Left lung (tissue), 10 donors: ENCODE results near the gene RRP9. TPM values are rescaled to one million over a fixed set of nuclear protein-coding genes. Genes with fewer than 3 reads are reported as not detected.

ENCODE experiments used
- ATAC-seq: fragments of 200-7000 bp; cut with Tn5 transposase; one replicate; pipeline ENCODE4 v1.9.1; 2020; ENCODE audit warnings: moderate library complexity
- DNase-seq, 4 donors: peaks; one replicate each; pipeline ENCODE4 v3.0.0-alpha.2; 2013 to 2020
- H3K27ac ChIP-seq, 2 donors: fragments of 200-600 bp; sonication (generic) in 1 of 2; one replicate each; pipeline versions ENCODE4 v1.5.0 to v1.8.0; 2020 to 2021
- H3K27me3 ChIP-seq, 2 donors: fragments of 200-600 bp; sonication (generic) in 1 of 2; one replicate each; pipeline versions ENCODE4 v1.5.0 to v1.8.0; 2020 to 2021
- H3K36me3 ChIP-seq, 2 donors: fragments of 200-600 bp; sonication (generic) in 1 of 2; one replicate each; pipeline versions ENCODE4 v1.5.0 to v1.8.0; 2020 to 2021
- H3K4me1 ChIP-seq, 2 donors: fragments of 200-600 bp; one replicate each; pipeline ENCODE4 v1.8.0; 2021
- H3K4me3 ChIP-seq, 2 donors: fragments of 200-600 bp; sonication (generic) in 1 of 2; one replicate each; pipeline versions ENCODE4 v1.5.0 to v1.8.0; 2020 to 2021; ENCODE audit warnings: mild to moderate bottlenecking in 1 of 2
- H3K9me3 ChIP-seq, 2 donors: fragments of 200-600 bp; sonication (generic) in 1 of 2; one replicate each; pipeline versions ENCODE4 v1.5.0 to v1.8.0; 2020 to 2021
- CTCF ChIP-seq, 2 donors: fragments of 200-600 bp; sonication (generic) in 1 of 2; IDR thresholded peaks; one replicate each; pipeline versions ENCODE4 v1.5.0 to v1.8.0; 2021; ENCODE audit warnings: antibody characterized with exemption in 2 of 2
- intact Hi-C, 2 donors: fragments of 100-400 bp; cut with DNase I; formaldehyde crosslinking; loops; one replicate each; pipeline versions ENCODE4 v1.11.2 to v1.14.2; 2022
- polyA plus RNA-seq, 6 donors: library from polyadenylated mRNA; unstranded; fragments of 120-200 nt; gene quantifications; one replicate each; pipeline ENCODE4 v1.2.1, GENCODE V29; 2013; ENCODE audit not compliant: insufficient read length in 6 of 6
- total RNA-seq, 2 donors: library from RNA; stranded (reverse); fragmentation: NEBNext Ultra II Directional; extraction: Animal tissue kit (Norgen Biotek cat#: 25700); gene quantifications; one replicate each; pipeline ENCODE4 v1.2.1, GENCODE V29; 2021
- donor health status: DM: no; HTN: yes; CAD: no.
- donor health status: DM: no; HTN: no; CAD: no.

The RRP9 gene
- total and polyA plus RNA-seq, 8 donors = 14.5 to 25.7 (median 19.1) TPM

- no peak for ATAC-seq
- intact Hi-C loops = no loop called here
Measured at GRCh38 chr3:51950899-51951298, 9.2 kb upstream of the RRP9 start.

GRCh38 chr3:51949121-51949520 is 7.4 kb upstream of the RRP9 start:
- intact Hi-C loops = no loop called here
- Histone ChIP-seq H3K36me3 (peaks cover 0 to 27% of the 10 kb centered on the region in 2 donors), H3K9me3 (no peaks in the 10 kb centered on the region), H3K4me3 (no peak overlapping the region), H3K27me3 (no peaks in the 10 kb centered on the region), H3K27ac (no peak overlapping the region), H3K4me1 (peaks cover 0 to 2% of the 10 kb centered on the region in 2 donors)
- DNase-seq (peak in 1 of 4 donors; percentile 17), ATAC-seq (no peak)
- TF ChIP-seq CTCF (IDR thresholded peaks at IDR 0.05) = no peak

More at GRCh38 chr3:51950899-51951298, 9.2 kb upstream of the RRP9 start:
- no peak for TF ChIP-seq CTCF (IDR thresholded peaks at IDR 0.05)
- peaks cover 0 to 13% of the 10 kb centered on the region in 2 donors for H3K27me3 ChIP-seq
- peaks cover 0 to 15% of the 10 kb centered on the region in 2 donors for H3K4me1 ChIP-seq
- H3K4me3 ChIP-seq = no peak overlapping the region
- peaks cover 0 to 19% of the 10 kb centered on the region in 2 donors for H3K36me3 ChIP-seq
- H3K9me3 ChIP-seq = no peaks in the 10 kb centered on the region
- H3K27ac ChIP-seq = no peak overlapping the region
- DNase-seq = peak in 1 of 4 donors; percentile 1

GRCh38 chr3:51948016-51948580 is 6.4 kb upstream of the RRP9 start:
- Histone ChIP-seq H3K4me3 (no peak overlapping the region), H3K9me3 (no peaks in the 10 kb centered on the region), H3K27me3 (no peaks in the 10 kb centered on the region), H3K27ac (no peak overlapping the region), H3K4me1 (peaks cover 3 to 5% of the 10 kb centered on the region in 2 donors), H3K36me3 (peaks cover 0 to 27% of the 10 kb centered on the region in 2 donors)
- no peak for TF ChIP-seq CTCF (IDR thresholded peaks at IDR 0.05)
- intact Hi-C loops = no loop called here
- ATAC-seq = no peak
- DNase-seq = peak in 1 of 4 donors; percentile 58

- DNase-seq = peak in 1 of 4 donors; percentile 51
- no peak for TF ChIP-seq CTCF (IDR thresholded peaks at IDR 0.05)
- intact Hi-C loops = no loop called here
Measured at GRCh38 chr3:51947215-51947900, 5.7 kb upstream of the RRP9 start.

GRCh38 chr3:51946796-51947195 is 5.1 kb upstream of the RRP9 start:
- H3K27ac ChIP-seq = no peak overlapping the region
- H3K4me3 ChIP-seq = no peak overlapping the region
- H3K36me3 ChIP-seq = peaks cover 0 to 27% of the 10 kb centered on the region in 2 donors
- DNase-seq (peak in 1 of 4 donors; percentile 30), ATAC-seq (no peak)
- no peaks in the 10 kb centered on the region for H3K27me3 ChIP-seq
- no peaks in the 10 kb centered on the region for H3K9me3 ChIP-seq
- intact Hi-C loops = no loop called here
- TF ChIP-seq CTCF (IDR thresholded peaks at IDR 0.05) = no peak
- H3K4me1 ChIP-seq = peaks cover 11 to 15% of the 10 kb centered on the region in 2 donors

More at GRCh38 chr3:51947215-51947900, 5.7 kb upstream of the RRP9 start:
- no peak overlapping the region for H3K27ac ChIP-seq
- peaks cover 0 to 27% of the 10 kb centered on the region in 2 donors for H3K36me3 ChIP-seq
- no peak for ATAC-seq
- no peaks in the 10 kb centered on the region for H3K27me3 ChIP-seq
- no peaks in the 10 kb centered on the region for H3K9me3 ChIP-seq
- peaks cover 10 to 13% of the 10 kb centered on the region in 2 donors for H3K4me1 ChIP-seq
- no peak overlapping the region for H3K4me3 ChIP-seq
